ENCODE measurements around the gene FARSB.
"Not testable (repeated sequence)": the region's sequence is repeated elsewhere in the genome, so short reads cannot be mapped to it uniquely, and the experiment has no call there.

FARSB gene

GRCh38 chr2:222603501-222603900 is 52.4 kb downstream of the FARSB start:
- no peak for DNase-seq

- no peak for DNase-seq
Observed at GRCh38 chr2:222598611-222599010, 57.3 kb downstream of the FARSB start.

- no peak for DNase-seq
Observed at GRCh38 chr2:222595581-222595980, 60.3 kb downstream of the FARSB start.

GRCh38 chr2:222594679-222595078 is 61.2 kb downstream of the FARSB start:
- no peak for DNase-seq

GRCh38 chr2:222592176-222592575 is 63.7 kb downstream of the FARSB start:
- DNase-seq, result no peak

GRCh38 chr2:222591661-222592060 is 64.2 kb downstream of the FARSB start:
- no peak for DNase-seq

GRCh38 chr2:222584589-222584988 is 71.3 kb downstream of the FARSB start:
- DNase-seq, result not testable (repeated sequence)

GRCh38 chr2:222582928-222583327 is 73.0 kb downstream of the FARSB start:
- DNase-seq, result no peak

- DNase-seq, result no peak
Observed at GRCh38 chr2:222577341-222577740, 78.6 kb downstream of the FARSB start.

GRCh38 chr2:222576171-222577081 is 79.5 kb downstream of the FARSB start:
- no peak for DNase-seq

GRCh38 chr2:222575618-222576017 is 80.3 kb downstream of the FARSB start:
- no peak for DNase-seq

GRCh38 chr2:222572751-222573174 is 83.1 kb downstream of the FARSB start:
- no peak for DNase-seq

- no peak for DNase-seq
Observed at GRCh38 chr2:222572264-222572721, 83.6 kb downstream of the FARSB start.

GRCh38 chr2:222569826-222570225 is 86.1 kb downstream of the FARSB start:
- no peak for DNase-seq

GRCh38 chr2:222568865-222569264 is 87.0 kb downstream of the FARSB start:
- DNase-seq, result peak; percentile 85

- no peak for DNase-seq
Observed at GRCh38 chr2:222566229-222566628, 89.7 kb downstream of the FARSB start.

GRCh38 chr2:222563936-222564335 is 92.0 kb downstream of the FARSB start:
- DNase-seq, result no peak

GRCh38 chr2:222563106-222563718 is 92.7 kb downstream of the FARSB start:
- no peak for DNase-seq

- peak; percentile 24 for DNase-seq
Observed at GRCh38 chr2:222561817-222562645, 93.9 kb downstream of the FARSB start.

- no peak for DNase-seq
Observed at GRCh38 chr2:222561151-222561550, 94.7 kb downstream of the FARSB start.

- DNase-seq, result no peak
Observed at GRCh38 chr2:222554517-222554916, 101.4 kb downstream of the FARSB start.

- no peak for DNase-seq
Observed at GRCh38 chr2:222548992-222549391, 106.9 kb downstream of the FARSB start.

- DNase-seq, result no peak
Observed at GRCh38 chr2:222547083-222547482, 108.8 kb downstream of the FARSB start.

All from DMS153 (cell line).